ENCODE measurements around the gene VEGFC.

GRCh38 chr4:176680668-176681180 lies 112.0 kb downstream of the VEGFC start:
- TF ChIP-seq SPI1 (IDR thresholded peaks at IDR 0.05; ENCODE audit: low read depth, low read length) (no peak), POLR2A (IDR thresholded peaks at IDR 0.05; ENCODE audit: low read depth, low read length) (no peak), POLR2AphosphoS5 (IDR thresholded peaks at IDR 0.05; ENCODE audit: low read depth, low read length) (no peak), TAF1 (IDR thresholded peaks at IDR 0.05; ENCODE audit: low read depth, low read length) (no peak), POU2F2 (IDR thresholded peaks at IDR 0.05; ENCODE audit: low read depth, low read length) (no peak), PAX5 (IDR thresholded peaks at IDR 0.05; ENCODE audit: insufficient read depth, low read length, severe bottlenecking) (no peak)

Data from GM12891 (cell line).